Measurements from ENCODE around the gene OSM.

Gene OSM

DNA sequence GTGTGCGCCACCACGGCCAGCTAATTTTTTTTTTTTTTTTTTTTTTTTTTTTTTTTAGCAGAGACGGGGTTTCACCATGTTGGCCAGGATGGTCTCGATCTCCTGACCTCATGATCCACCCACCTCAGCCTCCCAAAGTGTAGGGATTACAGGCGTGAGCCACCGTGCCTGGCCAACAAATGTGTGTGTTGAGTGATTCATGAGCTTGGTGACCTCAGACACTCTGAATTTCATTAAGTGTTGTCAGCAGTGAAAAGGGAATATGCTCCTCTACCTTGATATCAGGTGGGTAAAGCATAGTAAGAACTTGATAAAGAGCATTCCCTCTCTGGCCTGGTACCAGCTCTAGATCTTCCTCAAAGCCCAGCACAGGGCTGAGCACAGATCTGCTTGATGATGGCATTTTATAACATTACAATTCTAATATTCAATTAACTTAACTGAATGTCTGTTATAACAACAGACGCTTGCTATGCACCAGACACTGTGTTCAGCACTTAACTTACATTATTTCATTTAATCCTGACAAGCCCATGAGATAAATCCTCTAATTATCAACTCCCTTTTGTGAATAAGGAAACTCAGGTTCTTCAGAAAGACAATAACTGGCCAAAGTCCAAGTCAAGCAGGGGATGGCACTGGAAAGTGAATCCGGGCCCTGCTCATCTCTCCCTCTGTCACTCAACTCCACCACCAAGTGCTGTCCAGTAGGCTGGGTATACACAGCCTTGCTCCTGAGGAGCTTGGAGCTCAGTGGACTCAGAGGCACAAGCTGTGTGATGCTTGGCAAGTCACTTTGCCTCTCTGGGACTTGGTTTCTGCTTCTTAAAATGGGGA lies 47.1 kb upstream of the OSM start:
- H3K27ac ChIP-seq (ENCODE audit: low read depth, low read length, poor library complexity, severe bottlenecking) = no peak overlapping the region
- H3K4me3 ChIP-seq (ENCODE audit: low read depth, low read length, poor library complexity, severe bottlenecking) = no peak overlapping the region
- no peaks in the 10 kb centered on the region for H4K20me1 ChIP-seq (ENCODE audit: insufficient read depth, low read length)
- no peak overlapping the region for H2AFZ ChIP-seq (ENCODE audit: low read length)
- H3K9ac ChIP-seq (ENCODE audit: low read length) = no peak overlapping the region
- no peaks in the 10 kb centered on the region for H3K27me3 ChIP-seq (ENCODE audit: insufficient read depth, low read length)
- H3K79me2 ChIP-seq (ENCODE audit: insufficient read depth, low read length) = no peaks in the 10 kb centered on the region
- peaks cover 4% of the 10 kb centered on the region; the same call in 1 of the 2 replicates for H3K36me3 ChIP-seq (ENCODE audit: insufficient read depth, low read length)
- no peak overlapping the region for H3K4me2 ChIP-seq (ENCODE audit: low read length)
- no peaks in the 10 kb centered on the region for H3K9me2 ChIP-seq (ENCODE audit: low read depth, low read length)
- no peaks in the 10 kb centered on the region for H3F3A ChIP-seq (ENCODE audit: insufficient read depth, low read length)
- H3K9me3 ChIP-seq (ENCODE audit: low read length) = no peaks in the 10 kb centered on the region
- H3K4me1 ChIP-seq (ENCODE audit: insufficient read depth, low read length, severe bottlenecking) = peaks cover 28% of the 10 kb centered on the region
- no peak for TF ChIP-seq EZH2 (IDR thresholded peaks at IDR 0.05; ENCODE audit: borderline replicate concordance, low read length)
- TF ChIP-seq, protein P1, sequence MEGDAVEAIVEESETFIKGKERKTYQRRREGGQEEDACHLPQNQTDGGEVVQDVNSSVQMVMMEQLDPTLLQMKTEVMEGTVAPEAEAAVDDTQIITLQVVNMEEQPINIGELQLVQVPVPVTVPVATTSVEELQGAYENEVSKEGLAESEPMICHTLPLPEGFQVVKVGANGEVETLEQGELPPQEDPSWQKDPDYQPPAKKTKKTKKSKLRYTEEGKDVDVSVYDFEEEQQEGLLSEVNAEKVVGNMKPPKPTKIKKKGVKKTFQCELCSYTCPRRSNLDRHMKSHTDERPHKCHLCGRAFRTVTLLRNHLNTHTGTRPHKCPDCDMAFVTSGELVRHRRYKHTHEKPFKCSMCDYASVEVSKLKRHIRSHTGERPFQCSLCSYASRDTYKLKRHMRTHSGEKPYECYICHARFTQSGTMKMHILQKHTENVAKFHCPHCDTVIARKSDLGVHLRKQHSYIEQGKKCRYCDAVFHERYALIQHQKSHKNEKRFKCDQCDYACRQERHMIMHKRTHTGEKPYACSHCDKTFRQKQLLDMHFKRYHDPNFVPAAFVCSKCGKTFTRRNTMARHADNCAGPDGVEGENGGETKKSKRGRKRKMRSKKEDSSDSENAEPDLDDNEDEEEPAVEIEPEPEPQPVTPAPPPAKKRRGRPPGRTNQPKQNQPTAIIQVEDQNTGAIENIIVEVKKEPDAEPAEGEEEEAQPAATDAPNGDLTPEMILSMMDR (IDR thresholded peaks at IDR 0.05; ENCODE audit: low read length) = no peak

DNA sequence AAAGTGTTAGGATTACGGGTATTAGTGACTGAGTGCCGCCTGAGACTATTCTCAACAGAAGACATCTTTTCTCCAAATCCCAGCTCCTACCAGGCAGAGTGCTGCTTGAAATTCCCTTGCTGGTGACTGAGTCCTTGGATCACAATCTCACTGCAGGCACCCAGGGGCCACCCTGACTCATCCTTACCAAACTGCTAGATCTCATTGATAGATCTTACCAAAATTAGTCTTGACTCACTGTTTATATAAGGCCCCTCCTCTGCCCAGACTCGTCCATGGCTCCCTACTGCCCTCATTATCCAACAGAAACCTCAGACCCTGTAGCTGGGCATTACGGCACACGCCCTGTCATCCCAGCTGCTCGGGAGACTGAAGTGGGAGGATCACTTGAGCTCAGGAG lies 45.4 kb upstream of the OSM start:
- Histone ChIP-seq H3K4me3 (ENCODE audit: low read depth, low read length, poor library complexity, severe bottlenecking) (no peak overlapping the region), H3K9ac (ENCODE audit: low read length) (no peak overlapping the region), H3K27me3 (ENCODE audit: insufficient read depth, low read length) (no peaks in the 10 kb centered on the region), H4K20me1 (ENCODE audit: insufficient read depth, low read length) (no peaks in the 10 kb centered on the region), H3K4me2 (ENCODE audit: low read length) (no peak overlapping the region), H3F3A (ENCODE audit: insufficient read depth, low read length) (no peaks in the 10 kb centered on the region), H3K27ac (ENCODE audit: low read depth, low read length, poor library complexity, severe bottlenecking) (no peak overlapping the region), H3K36me3 (ENCODE audit: insufficient read depth, low read length) (peaks cover 4% of the 10 kb centered on the region; the same call in 1 of the 2 replicates), H2AFZ (ENCODE audit: low read length) (no peak overlapping the region), H3K4me1 (ENCODE audit: insufficient read depth, low read length, severe bottlenecking) (peaks cover 45% of the 10 kb centered on the region), H3K9me2 (ENCODE audit: low read depth, low read length) (no peaks in the 10 kb centered on the region), H3K9me3 (ENCODE audit: low read length) (no peaks in the 10 kb centered on the region), H3K79me2 (ENCODE audit: insufficient read depth, low read length) (no peaks in the 10 kb centered on the region)
- no peak for TF ChIP-seq EZH2 (IDR thresholded peaks at IDR 0.05; ENCODE audit: borderline replicate concordance, low read length)
- TF ChIP-seq, protein P1 (IDR thresholded peaks at IDR 0.05; ENCODE audit: low read length) = no peak

DNA sequence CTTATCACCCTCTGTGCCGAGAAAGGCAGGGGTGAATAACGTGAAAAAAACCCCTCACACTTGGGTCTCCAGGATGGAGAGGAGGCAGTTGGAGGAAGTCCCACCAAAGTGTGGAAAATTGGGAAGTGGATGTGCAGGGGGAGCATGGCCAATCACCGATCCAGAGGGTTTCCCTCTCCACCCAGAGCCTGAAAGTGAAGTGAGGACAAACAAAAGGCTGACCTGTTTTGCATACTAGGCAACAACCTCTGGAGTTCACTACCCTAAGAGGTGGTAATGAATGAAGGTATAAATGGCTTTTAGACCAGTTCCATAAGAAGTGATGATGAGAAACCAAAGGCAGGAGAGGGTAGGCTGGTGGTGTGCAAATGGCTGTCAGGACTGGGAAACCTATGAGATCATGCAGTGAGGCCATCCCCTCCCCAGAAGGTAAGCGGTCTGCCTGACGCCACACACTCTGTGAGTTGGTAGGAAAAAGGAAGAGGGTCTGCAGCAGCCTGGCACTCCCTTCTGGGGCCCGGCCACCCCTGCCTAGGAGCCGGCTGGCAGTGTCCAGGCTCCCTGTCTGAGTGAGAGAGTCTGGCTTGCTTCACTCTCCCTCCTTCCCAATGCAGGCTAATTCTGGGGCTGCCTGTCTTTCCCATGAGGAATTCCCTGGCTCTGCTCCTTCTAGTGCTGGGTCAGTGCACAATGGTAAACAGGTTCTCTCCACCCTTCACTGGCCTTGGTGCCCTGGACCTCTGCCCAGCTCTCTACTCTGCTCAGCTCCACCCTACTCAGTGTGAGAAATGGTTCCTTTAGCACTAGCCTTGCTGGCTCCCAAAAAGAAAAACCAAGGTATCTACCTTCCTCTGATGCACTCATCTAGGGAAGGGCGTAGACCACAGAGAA lies 44.5 kb upstream of the OSM start:
- Histone ChIP-seq H3K9me3 (ENCODE audit: low read length) (no peaks in the 10 kb centered on the region), H3K4me3 (ENCODE audit: low read depth, low read length, poor library complexity, severe bottlenecking) (no peak overlapping the region), H3K4me1 (ENCODE audit: insufficient read depth, low read length, severe bottlenecking) (peaks cover 55% of the 10 kb centered on the region), H3K27me3 (ENCODE audit: insufficient read depth, low read length) (no peaks in the 10 kb centered on the region), H4K20me1 (ENCODE audit: insufficient read depth, low read length) (no peaks in the 10 kb centered on the region), H3K27ac (ENCODE audit: low read depth, low read length, poor library complexity, severe bottlenecking) (peak overlapping the region; percentile 99), H3K9ac (ENCODE audit: low read length) (peak overlapping the region; percentile 23; the same call in 1 of the 2 replicates), H3K9me2 (ENCODE audit: low read depth, low read length) (no peaks in the 10 kb centered on the region), H3F3A (ENCODE audit: insufficient read depth, low read length) (no peaks in the 10 kb centered on the region), H3K36me3 (ENCODE audit: insufficient read depth, low read length) (peaks cover 4% of the 10 kb centered on the region; the same call in 1 of the 2 replicates), H3K79me2 (ENCODE audit: insufficient read depth, low read length) (no peaks in the 10 kb centered on the region), H3K4me2 (ENCODE audit: low read length) (peak overlapping the region; percentile 31; the same call in 1 of the 2 replicates), H2AFZ (ENCODE audit: low read length) (no peak overlapping the region)
- no peak for TF ChIP-seq EZH2 (IDR thresholded peaks at IDR 0.05; ENCODE audit: borderline replicate concordance, low read length)
- TF ChIP-seq, protein P1 (IDR thresholded peaks at IDR 0.05; ENCODE audit: low read length) = no peak
